ENCODE data around the gene ATAT1.
"Not testable (repeated sequence)": the region's sequence is repeated elsewhere in the genome, so short reads cannot be mapped to it uniquely, and the experiment has no call there.

The ATAT1 gene

DNA sequence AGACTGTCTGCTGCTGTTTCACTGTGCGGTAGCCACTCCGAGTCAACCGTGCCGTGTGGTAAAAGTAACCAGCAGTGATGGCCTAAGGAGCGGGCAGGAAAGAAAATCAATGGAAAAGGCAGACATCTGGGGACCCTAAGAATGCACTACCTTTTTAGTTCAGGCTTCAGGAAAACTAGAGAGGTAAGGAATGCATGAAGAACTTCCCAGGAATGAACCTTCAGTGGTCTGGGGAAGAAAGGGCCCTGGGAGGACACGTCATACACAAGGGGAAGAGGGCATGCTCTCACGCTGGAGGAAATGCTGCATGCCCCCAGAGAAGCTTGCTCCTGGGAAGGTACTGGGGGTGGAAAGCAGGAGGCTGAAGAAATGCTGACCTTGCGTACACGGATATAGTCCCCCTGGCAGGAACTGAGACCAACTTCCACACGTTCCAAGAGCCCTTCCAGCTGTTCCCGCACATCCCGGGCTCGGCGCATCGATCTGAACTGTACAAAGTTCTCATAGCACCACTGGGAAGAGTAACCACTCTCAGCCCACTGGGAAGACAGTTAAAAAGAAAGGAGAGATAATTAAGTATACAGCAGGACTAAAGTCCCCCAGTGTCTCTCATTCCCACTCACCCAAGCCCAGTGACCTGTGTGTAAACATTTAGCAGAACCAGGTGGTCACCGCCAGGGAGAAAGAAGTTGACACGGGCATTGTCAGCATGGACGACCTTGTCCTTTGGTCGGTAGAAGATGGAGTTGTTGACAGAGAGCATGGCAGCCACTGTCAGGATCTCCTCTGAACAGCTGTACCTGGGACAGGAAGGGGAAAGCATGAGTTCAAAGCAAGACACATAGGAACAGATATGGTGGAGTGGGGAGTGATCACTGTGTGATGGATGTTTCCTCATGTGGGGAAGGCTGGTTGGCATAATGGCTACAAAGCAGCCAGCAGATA lies 28.4 kb downstream of the ATAT1 start:
- no peak for DNase-seq

DNA sequence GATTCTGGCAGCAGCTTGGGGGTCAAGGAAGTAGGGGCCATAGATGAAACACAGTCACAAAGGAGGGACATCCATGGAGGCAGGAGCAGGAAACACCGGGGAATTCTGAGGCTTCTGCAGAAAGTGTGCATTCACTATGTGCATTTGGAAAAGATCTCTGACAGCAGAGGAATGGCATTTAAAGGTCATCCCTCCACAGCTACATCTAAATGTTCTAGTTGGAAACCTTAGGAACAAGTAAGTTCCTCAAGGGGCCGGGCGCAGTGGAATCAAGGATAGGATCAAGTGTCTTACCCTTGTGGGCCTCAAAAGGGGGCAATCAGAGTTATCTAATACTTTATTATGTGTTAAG lies 29.0 kb downstream of the ATAT1 start:
- DNase-seq: no peak

DNA sequence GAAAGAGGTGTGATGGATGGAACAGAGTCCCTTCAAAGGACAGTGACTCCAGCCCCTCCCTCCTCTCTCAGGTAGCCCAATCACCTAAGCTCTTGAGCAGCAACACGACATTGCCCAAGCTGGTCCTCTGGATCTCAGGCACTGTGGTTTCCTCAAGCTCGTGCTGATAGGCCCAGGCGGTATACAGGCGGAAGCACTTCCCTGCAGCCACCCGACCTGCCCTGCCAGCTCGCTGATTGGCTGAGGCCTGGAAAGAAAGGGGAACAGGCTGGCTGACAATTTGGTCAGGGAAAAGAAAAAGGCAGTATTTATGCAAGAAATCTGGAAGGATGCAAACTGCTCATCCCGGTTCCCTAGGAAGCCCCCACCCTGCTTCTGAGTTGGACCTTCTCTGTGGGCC lies 29.8 kb downstream of the ATAT1 start:
- DNase-seq: no peak

DNA sequence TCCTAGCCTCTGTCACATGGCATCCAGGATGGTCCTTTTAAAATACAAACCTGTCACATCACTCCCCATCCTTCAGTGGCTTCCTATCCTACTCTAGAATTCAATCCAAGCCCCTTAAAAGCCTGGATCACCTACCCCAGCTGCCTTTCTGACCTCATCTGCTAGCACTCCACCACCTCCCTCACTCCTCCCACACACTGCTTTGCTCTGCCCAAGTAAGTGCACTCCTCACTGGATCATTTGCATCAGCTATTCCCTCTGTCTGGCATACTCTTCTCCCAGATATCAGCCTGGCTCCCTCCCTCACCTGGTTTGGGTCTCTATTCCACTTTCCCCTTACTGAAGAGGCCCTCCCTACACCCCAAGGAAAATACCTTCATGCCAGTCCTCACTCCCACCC lies 30.8 kb downstream of the ATAT1 start:
- DNase-seq: no peak

DNA sequence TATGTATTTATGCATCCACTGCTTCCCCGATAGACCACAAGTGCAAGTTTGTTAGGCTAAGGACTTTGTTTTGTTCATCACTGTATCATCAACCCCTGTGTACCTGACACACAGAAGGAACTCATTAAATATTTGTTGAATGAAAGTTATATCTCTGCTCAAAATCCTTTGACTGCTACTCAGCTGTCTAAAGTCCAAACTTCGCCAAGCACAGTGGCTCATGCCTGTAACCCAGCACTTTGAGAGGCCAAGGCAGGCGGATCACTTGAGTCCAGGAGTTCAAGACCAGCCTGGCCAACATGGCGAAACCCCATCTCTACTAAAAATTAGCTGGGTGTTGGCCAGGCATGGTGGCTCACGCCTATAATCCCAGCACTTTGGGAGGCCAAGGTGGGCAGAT lies 31.2 kb downstream of the ATAT1 start:
- DNase-seq: not testable (repeated sequence)

DNA sequence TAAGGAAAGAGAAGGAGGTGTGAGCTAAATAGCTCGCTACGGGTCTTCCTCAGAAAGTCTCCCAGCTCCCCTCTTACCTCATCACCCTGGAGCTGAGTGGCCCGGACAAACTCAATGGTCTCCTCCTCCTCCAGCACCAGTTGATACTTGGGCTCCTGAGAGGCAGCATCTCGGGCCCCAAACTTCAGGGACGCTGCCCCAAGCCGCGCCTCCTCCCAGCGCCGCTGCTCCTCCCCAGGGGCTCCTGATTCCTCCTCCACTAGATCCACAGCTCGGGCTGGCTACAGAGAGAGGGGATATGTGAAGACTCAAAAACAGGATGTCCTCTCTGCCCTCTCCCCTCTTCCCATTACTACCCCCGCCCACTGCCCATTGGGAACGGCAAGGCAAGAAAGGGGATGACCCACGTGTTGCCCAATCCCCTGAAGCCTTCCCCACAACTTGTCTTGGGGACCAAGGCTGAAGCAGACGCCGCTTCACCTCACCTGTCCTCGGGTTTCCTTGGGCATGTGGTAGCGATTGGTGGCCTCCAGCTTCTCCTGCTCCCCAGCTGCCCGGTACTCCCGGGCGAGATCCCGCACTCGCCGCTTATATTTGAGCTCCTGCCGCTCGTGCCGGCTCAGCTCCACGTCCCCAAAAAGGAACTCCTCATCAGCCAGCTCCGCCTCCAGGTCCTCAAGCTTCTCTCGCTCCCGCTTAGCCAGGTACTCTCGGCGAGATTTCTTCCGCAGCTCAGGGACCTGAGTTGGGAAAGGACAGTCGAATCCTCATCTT lies 38.5 kb downstream of the ATAT1 start:
- no peak for DNase-seq

DNA sequence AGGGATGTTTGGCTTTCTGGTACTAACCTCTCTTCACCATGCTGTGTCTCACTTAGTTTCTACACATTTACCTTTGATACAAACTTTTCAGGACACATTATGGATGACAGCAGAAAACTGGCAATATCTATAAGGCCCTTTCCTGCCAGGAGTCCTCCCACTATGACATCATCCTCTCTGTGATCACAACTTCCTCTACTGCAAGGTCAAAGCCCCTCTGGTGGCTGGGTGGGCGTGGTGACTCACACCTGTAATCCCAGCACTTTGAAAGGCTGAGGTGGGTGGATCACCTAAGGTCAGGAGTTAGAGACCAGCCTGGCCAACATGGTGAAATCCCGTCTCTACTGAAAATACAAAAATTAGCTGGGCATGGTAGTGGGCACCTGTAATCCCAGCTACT lies 39.6 kb downstream of the ATAT1 start:
- not testable (repeated sequence) for DNase-seq

DNA sequence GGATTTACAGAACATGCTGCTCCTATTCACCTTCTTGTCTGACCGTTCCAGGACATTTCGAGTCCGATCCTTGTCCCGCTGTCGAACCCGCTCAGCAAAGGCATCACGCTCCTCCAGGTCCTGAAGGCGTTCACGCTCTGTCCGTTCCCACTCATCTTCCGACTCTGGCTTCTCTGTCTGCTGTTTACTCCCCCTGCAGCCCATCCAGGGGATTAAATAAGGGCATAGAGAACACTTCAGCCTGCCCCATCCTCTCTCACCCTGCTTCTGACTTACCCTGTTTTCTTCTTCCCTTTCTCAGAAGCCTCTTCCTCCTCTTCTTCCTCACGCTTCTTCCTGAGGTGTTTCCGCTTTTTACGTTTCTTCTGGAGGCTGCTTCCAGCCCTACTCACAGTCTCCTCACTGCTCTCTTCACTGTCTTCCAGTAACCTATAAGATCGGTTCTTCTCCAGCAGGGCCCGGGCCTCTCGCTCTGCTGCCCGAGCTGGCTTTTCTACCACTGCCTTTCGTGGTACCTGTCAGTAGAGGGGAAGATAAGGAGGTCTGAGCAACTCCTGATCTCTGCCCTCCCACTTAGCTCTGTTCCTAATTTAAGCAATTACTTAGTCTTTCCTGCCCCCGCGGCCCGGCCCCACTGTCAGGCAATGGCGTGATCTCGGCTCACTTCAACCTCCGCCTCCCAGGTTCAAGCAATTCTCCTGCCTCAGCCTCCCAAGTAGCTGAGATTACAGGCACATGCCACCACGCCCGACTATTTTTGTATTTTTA lies 44.3 kb downstream of the ATAT1 start:
- no peak for DNase-seq

DNA sequence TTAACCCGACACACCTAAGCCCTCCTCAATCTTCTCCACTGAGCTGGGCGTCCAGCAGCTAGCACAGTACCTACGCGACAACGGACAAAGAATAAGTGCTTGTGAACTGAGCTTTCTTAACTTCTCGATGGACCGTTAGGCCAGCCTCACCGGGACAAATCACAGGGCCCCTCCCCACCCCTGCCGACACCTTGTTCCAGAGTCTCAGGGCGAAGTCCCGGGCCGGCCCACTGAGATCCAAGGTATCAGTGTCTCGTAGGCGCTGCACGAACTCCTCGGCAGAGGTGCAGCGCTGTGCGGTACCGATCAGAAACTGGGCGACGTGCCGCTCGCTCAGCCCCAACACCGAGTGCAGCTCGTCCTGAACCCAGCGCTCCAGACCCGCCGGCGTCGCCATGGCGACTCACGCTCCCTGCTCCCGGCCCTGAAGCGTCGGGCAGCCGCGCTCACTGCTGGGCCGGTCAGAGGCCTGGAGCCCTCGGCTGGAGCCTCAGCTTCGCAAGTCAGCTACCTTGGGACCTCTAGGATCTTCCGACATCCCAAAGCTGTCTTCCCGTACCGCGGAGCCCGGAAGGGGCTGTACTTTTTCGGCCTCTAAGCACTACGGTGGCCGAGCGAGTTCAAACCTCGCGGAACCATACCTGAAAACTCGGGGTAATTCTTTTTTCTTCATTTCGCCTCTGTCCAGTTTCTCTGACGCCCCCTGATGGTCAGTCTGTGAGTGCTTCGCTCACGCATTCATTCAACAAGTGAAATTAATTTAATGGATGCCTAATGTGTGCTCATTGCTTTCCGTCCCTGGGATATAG lies 46.0 kb downstream of the ATAT1 start, which contains the start of gene DHX16:
DHX16 (minus strand) TSS at position 562 of the 809 bp plus-strand sequence; CDS start at position 397, 165 bp downstream.
- peak; percentile 88 for DNase-seq

DNA sequence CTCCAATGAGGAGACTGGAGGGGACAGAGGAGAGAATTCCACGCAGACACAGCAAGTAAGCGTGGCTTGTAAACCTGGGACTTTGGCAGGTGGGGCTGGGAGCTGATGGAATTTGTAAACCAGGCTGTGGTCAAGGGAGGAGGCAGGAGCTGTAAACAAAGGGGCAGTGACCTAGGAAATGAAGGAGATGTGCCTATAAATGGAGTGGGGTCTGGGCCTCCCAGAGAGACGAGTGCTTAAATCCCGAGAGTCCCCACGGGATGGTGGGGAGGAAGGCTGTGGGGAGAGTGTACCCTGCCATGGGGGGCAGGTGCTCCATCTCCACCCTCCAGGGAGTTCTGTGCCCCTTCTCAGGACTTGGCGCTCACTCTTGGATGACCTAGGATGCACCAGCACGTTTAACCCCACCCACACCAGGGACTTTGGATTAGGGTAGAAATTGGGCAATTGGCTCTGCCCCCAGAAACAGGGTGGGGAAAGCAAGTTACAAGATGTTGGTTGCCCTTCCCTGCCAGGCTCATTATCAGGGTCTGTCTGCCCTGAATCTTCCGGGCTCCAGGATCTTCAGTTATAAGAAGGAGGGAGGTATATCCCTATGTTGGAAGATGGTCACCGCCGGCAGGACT lies 50.1 kb downstream of the ATAT1 start:
- no peak for DNase-seq

DNA sequence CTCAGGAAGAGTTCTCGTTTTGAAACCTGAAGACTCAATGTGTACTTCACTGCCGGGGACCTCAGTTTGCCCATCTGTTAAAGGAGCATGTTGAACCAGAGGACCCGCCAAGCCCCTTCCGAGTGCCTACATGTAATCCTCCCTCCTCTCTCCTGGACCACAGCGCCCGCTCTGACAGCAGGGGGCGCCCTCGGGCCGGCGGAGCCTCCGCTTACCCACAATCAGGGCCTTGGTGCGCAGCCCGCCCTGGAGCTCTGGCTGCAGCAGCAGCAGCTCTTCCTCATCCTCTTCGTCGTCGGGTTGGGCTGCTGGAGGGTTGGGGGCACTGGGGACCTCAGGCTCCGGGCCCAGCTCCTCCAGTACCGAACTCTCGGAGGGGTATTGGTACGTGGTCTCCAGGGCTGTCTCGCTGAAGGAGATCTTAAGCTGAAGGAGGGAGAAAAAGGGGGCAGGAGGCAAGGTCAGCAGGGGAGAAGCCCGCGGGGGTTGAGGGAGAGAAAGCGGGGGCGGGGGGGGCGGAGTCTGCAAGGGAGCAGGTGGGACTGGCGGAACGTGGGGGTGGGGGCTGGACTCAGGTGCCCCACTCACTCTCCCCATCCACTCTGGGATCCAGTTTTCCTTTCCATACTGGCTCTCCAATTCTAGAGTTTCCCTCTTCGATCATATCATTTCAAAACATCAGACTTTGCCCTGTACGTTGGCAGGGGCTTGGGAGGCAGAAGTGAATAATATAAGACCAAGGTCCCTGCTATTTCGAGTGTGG lies 52.5 kb downstream of the ATAT1 start:
- peak; percentile 96 for DNase-seq

DNA sequence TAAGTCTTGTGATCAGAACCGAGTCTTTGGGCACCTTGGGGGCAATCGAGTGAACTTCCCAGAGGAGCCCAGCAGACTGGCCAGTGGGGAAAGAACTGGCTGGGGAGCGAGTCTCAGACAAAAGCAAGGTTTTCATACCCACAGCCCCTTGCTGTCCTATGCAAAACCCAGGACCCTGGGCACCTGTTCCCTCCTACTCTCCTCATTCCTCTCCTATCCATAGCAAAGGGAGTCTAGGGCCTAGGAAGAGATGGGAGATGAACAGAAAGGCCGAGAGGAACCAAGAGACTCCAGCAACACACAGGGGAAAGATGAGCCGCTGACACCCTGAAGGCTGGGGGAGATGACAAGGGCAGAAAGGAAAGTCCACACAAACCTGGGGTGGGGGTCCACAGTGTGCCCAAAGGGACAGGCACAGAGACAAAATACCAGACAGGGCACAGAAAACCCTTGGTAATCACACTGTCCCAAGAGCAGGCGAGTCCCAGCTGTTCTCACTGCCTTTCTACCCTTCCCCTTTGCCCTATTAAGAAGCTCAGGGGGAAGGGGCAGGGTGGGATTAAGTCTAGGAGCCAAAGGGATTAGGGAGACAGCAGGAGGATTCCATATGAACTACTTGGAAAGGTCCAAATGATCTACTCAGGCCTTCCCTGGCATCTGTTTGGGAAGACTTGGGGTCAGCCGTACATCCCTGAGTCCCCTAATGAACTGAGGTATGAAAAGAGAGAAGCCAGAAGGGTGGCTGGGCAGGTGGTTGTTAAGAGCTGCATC lies 53.3 kb downstream of the ATAT1 start:
- DNase-seq: no peak

DNA sequence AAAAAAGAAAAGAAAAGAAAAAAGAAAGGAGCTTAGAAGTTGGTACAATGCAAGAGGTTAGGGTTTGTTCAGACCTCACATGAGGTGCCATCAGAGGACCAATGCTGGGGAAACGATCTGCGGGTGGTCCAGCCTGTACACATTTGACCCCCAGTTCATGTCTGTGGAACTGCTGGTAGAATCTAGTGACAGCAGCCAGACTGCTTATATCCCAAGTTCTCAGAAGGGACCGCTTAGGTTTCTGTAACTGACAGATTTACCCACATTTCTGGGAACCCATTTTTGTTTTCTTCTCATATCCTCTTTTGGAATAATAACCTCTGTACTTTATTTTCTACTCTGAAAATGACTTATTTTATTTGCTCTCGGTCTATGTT lies 55.1 kb downstream of the ATAT1 start:
- peak; percentile 38 for DNase-seq

DNA sequence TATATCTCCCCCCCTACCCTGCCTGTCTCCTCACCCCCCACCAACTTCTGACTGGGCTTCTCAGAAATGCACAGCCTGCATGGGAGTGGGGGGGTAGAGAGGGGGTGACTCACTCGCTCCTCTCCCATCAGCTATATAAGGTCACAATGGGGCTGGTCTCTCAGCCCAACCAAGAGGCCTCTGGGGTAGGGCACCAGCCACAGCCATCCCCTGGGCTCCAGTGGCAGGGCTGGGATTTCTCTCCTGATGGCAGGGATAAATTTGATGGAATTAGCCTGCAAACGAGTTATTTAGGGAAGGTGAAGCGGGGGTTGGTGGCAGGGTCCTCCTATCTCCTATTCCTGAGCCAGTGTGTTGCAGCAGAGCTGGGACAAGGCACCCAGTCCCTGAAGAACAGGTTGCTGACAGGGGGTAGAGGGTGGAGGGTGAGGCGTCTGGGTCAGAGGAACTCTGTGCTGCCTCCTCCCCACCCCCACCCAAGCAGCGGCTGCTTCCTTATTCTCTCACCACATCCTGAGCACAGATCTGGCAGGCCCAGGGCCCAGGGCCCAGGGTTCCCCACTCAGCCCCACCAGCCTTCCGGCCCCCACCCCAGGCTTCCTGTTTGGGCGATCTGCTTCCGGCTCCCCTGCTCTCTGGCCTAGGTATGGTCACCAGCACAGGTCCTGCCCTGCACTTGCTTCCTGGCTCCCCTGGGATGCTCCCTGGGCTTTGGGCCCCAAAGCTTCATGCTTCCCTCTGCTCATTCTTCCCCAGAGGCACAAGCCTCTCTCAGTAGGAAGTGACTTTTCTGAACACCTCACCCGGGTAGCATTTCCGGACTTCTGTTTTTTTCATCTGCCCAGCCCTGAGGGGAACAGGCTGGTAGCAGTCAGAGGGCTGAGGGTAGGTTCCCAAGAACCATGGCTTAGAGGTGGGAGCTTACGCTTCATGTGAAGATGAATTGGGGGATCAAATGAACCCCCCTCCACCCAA lies 55.8 kb downstream of the ATAT1 start:
- peak; percentile 82 for DNase-seq

DNA sequence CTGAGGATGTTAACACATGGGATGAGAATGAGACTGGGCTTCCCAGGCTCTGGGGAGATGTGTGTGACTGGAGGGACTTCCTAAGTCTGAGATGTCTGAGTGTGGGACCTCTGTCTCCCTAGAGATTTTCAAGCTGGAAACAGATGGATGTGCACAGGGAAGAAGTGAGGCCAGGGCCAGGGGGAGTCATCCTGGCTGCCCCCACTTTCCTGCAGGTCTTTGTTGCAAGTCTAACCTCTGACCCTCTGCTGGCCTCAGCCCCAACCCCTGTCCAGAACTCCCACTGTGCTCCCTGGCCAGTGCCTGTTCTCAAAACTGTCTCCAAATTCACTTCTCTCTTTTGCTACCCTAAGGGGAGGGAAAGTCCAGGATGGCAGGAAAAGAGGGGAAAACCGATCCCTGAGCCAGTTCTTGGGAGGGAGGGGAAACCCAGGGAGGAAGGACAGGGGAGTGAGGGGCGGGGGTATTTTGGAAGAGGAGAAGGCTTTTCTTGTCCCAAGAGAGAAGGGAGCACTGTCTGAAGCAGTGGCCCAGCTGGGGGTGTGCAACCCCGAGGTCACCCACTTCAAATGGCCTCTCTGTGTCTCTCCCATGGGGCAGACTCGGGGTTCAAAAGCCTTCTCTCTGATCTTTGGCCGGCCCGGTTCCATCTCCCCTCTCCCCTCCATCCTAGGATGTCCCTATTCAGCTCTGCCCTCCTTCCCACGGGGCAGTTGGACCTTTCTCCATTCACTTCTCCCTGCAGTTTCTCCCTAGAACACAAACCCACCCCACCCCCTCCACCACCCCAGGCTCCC lies 56.7 kb downstream of the ATAT1 start:
- DNase-seq: no peak

DNA sequence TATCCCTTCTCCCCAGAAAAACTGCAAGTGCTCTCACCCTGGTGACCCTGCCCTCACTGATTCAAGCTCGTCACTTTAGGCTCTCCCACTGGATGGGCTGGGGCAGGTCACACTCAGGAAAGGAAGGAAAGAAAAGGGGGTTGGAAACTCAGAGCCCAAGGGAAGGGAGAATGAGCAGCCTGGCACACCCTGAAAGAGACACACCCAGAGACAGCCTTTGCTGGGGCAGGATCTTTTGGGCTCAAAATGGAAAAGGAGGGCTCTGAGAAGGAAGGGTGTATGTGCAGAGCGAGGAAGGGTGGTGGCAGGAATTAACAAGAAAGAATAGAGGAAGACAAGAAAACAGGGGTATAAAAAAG lies 57.3 kb downstream of the ATAT1 start:
- DNase-seq: no peak

DNA sequence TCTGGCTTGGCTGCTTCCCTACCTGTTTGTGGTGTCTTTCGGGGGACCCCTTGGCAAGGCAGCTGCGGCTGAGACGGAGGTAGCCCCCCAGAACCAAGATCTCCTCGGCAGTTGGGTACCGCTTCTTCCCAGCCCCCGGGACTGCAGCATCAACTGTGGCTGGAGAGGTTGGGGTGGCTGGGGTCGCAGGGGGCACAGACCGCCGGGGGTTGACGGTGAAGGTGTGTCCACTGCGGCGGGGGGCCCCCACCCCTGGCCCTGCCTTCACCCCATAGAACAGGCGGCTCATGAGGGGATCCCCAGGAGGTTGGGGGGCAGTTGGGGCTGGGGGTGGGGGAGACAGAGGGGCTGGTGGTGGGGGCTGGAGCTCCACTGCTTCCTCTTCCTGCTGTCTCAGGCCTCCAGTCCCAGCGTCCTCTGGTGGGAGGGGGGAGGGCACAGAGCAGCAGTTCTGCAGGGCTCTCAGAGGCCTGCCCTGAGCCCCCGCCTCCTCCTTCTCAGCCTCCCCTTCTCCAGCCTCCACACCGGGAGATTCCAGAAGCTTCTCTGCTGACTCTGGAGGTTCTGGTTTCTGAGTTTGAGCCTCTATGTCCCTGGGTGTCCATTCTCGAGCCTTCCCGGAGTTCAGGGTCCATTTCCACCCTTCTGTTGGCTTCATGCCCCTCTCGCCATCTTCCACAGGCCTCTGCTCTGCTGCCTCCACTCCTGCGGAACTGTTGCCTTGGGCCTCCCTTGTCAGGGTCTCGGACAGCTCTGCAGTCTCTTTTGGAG lies 57.9 kb downstream of the ATAT1 start:
- peak; percentile 56 for DNase-seq
